Brain microvascular endothelial cell (primary cell): ENCODE measurements around the gene DNAH11.
"Not testable (repeated sequence)": the region's sequence is repeated elsewhere in the genome, so short reads cannot be mapped to it uniquely, and the experiment has no call there.

Experiments
- DNase-seq: peaks from one replicate; pipeline ENCODE4 v3.0.0-alpha.2; 2020
- H3K27ac ChIP-seq: fragments of 250-450 bp; sonication (Bioruptor Pico); 2 replicates; pipeline ENCODE4 v1.5.1; 2020; ENCODE audit warnings: mild to moderate bottlenecking, moderate library complexity
- H3K27me3 ChIP-seq: fragments of 250-450 bp; sonication (Bioruptor Pico); replicated peaks from 2 replicates; pipeline ENCODE4 v1.5.1; 2020; ENCODE audit warnings: mild to moderate bottlenecking
- H3K36me3 ChIP-seq: fragments of 250-450 bp; sonication (Bioruptor Pico); replicated peaks from 2 replicates; pipeline ENCODE4 v1.5.1; 2020; ENCODE audit warnings: mild to moderate bottlenecking
- H3K4me3 ChIP-seq: 2 replicates; pipeline ENCODE4 v1.5.1; 2011; ENCODE audit warnings: low read depth, mild to moderate bottlenecking, control low read depth, low read length, moderate library complexity
- in situ Hi-C: cut with HindIII; loops from 2 replicates; pipeline ENCODE4 v1.10.0; 2017; ENCODE audit warnings: low sequenced_read_pairs, low pct_ligation_motif_present
- TF ChIP-seq, protein P1 (sequence below): IDR thresholded peaks from 2 replicates; pipeline ENCODE4 v1.5.1; 2011; ENCODE audit warnings: low read depth, mild to moderate bottlenecking, moderate library complexity, low read length, control low read depth, inconsistent platforms; ENCODE audit errors: missing control alignments

Gene DNAH11

DNA sequence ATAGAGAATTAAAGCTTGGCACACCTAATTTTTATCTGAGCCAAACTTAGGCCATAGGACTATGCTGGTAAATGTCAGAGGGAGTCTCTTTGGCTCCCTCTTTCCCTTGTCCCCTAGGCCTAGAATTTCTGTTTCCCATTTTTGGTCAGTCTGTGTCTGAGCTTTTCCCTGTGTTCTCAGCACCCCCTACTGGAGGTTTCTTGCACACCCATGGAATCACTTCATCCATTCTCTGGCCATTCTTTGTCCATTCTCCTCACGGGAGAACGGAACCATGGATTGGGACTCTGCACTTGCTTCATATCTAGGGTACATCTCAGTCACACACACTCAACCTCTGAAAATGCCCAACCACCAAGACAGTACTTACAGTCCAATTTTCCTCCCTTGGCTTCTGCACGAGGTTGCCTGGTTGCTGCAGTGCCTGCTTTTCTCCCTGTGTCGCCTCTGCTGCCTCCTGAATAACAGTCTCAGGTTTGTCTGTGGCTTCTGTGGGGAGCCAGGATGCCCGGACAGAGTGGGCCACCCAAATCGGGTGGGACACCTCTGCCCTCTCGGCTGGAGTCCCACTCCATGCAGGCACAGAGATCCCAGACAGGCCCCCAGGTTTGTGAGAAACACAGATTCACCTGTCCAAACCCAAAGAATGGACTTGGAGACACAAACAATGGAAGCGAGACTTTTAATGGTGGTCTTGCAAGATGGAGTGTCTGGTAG is 35.1 kb upstream of the DNAH11 start:
- Histone ChIP-seq H3K27ac (no peak overlapping the region), H3K36me3 (no peaks in the 10 kb centered on the region), H3K27me3 (no peaks in the 10 kb centered on the region), H3K4me3 (no peak overlapping the region)
- TF ChIP-seq, protein P1, sequence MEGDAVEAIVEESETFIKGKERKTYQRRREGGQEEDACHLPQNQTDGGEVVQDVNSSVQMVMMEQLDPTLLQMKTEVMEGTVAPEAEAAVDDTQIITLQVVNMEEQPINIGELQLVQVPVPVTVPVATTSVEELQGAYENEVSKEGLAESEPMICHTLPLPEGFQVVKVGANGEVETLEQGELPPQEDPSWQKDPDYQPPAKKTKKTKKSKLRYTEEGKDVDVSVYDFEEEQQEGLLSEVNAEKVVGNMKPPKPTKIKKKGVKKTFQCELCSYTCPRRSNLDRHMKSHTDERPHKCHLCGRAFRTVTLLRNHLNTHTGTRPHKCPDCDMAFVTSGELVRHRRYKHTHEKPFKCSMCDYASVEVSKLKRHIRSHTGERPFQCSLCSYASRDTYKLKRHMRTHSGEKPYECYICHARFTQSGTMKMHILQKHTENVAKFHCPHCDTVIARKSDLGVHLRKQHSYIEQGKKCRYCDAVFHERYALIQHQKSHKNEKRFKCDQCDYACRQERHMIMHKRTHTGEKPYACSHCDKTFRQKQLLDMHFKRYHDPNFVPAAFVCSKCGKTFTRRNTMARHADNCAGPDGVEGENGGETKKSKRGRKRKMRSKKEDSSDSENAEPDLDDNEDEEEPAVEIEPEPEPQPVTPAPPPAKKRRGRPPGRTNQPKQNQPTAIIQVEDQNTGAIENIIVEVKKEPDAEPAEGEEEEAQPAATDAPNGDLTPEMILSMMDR, result peak; percentile 82
- in situ Hi-C loops, result no loop called here
- DNase-seq, result peak; percentile 52

GRCh38 chr7:21508538-21508937 is 34.3 kb upstream of the DNAH11 start:
- in situ Hi-C loops, result no loop called here
- TF ChIP-seq, protein P1, result no peak
- DNase-seq, result no peak
- Histone ChIP-seq H3K4me3 (no peak overlapping the region), H3K27ac (no peak overlapping the region), H3K27me3 (no peaks in the 10 kb centered on the region), H3K36me3 (no peaks in the 10 kb centered on the region)

- in situ Hi-C loops, result no loop called here
- H3K4me3 ChIP-seq, result no peak overlapping the region
- H3K27me3 ChIP-seq, result no peaks in the 10 kb centered on the region
- no peaks in the 10 kb centered on the region for H3K36me3 ChIP-seq
- TF ChIP-seq, protein P1, result no peak
- H3K27ac ChIP-seq, result no peak overlapping the region
- no peak for DNase-seq
Observed at GRCh38 chr7:21514062-21514461, 28.8 kb upstream of the DNAH11 start.

GRCh38 chr7:21524680-21525079 is 18.2 kb upstream of the DNAH11 start:
- TF ChIP-seq, protein P1, result no peak
- H3K4me3 ChIP-seq, result no peak overlapping the region
- H3K27me3 ChIP-seq, result no peaks in the 10 kb centered on the region
- in situ Hi-C loops, result no loop called here
- no peaks in the 10 kb centered on the region for H3K36me3 ChIP-seq
- H3K27ac ChIP-seq, result no peak overlapping the region
- no peak for DNase-seq

GRCh38 chr7:21526007-21526406 is 16.8 kb upstream of the DNAH11 start:
- H3K27ac ChIP-seq, result no peak overlapping the region
- no peak overlapping the region for H3K4me3 ChIP-seq
- TF ChIP-seq, protein P1, result peak; percentile 41
- DNase-seq, result no peak
- in situ Hi-C loops, result no loop called here
- H3K36me3 ChIP-seq, result no peaks in the 10 kb centered on the region
- no peaks in the 10 kb centered on the region for H3K27me3 ChIP-seq

- Histone ChIP-seq H3K27ac (no peak overlapping the region), H3K27me3 (no peaks in the 10 kb centered on the region), H3K4me3 (no peak overlapping the region), H3K36me3 (no peaks in the 10 kb centered on the region)
- TF ChIP-seq, protein P1, result no peak
- DNase-seq, result no peak
- in situ Hi-C loops, result no loop called here
Observed at GRCh38 chr7:21526448-21526847, 16.4 kb upstream of the DNAH11 start.

DNA sequence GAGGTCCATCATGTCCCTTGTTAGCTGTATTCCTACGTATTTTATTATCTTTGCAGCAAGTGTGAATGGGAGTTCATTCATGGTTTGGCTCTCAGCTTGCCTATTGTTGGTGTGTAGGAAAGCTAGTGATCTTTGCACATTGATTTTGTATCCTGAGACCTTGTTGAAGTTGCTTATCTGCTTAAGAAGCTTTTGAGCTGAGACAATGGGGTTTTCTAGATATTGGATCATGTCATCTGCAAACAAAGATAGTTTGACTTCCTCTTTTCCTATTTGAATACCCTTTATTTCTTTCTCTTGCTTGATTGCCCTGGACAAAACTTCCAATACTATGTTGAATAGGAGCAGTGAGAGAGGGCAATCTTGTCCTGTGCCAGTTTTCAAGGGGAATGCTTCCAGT is 10.4 kb upstream of the DNAH11 start:
- H3K27me3 ChIP-seq, H3K4me3 ChIP-seq, DNase-seq, H3K36me3 ChIP-seq, in situ Hi-C loops, H3K27ac ChIP-seq: not testable (repeated sequence)

DNA sequence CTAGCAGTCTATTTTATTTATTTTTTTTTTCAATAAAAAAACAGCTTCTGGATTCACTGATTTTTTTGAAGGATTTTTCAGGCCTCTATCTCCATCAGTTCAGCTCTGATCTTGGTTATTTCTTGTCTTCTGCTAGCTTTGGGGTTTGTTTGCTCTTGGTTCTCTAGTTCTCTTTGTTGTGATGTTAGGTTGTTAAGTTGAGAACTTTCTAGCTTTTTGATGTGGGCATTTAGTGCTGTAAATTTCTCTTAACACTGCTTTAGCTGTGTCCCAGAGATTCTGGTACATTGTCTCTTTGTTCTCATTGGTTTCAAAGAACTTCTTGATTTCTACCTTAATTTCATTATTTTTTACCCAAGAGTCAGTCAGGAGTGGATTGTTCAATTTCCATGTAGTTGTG is 9.2 kb upstream of the DNAH11 start:
- in situ Hi-C loops, H3K27ac ChIP-seq, H3K4me3 ChIP-seq, H3K27me3 ChIP-seq, DNase-seq, H3K36me3 ChIP-seq: not testable (repeated sequence)
